Measurements from ENCODE around the gene SKOR1. TPM values are rescaled to one million over a fixed set of nuclear protein-coding genes. Genes with fewer than 3 reads are reported as not detected.

Gene SKOR1
- total and polyA plus RNA-seq, 2 of the 4 experiments (the other 2 are of a cell fraction) = 0.03 TPM; not detected in 1

DNA sequence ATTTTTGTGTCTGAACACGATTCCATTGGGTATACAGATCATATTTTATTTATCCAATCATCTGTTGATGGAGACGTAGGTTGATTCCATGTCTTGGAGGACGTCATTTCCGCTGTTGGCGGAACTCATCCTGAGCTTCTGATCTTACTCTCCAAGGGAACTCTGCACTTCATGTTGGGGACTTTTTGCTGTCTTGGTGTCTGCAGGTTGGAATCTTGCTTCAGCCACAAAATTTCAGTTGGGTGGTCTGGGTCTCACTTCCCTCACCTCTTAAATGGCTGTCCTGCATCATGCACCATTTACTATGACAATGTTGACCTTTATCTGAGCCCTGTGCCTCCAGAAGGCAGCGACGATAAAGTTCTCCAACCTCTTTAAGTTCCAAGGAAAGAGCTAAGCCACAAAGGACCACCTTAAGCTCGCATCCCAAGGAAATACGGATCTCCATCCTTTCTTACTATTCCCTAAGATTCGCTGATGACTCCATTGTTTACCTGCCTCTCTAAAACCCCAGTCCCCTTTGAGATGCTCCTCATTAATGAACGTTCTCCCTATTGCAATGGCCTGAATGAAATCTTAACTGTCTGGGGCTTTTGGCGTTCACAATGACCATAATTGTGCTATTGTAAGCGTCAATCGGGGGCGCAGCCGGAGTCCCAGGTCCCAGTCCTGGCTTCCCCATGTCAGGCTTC, 37.6 kb downstream of the SKOR1 start:
- intact Hi-C loops (cut with micrococcal nuclease) = loop anchor here (1.0 to 2.0 kb wide), 4 partner anchors 191 to 348 kb away; partner anchors contain the start of gene PIAS1
- Histone ChIP-seq H3K18ac (ENCODE audit: low read depth, low read length) (no peak overlapping the region), H2BK5ac (ENCODE audit: low read depth, low read length, poor library complexity, severe bottlenecking) (no peak overlapping the region), H3K4me3 (ENCODE audit: insufficient read depth, low read depth, low read length) (peak overlapping the region; percentile 13; the same call in 1 of the 2 replicates), H3K9me1 (ENCODE audit: insufficient read depth, low read length) (no peaks in the 10 kb centered on the region; the same call in 1 of the 2 replicates), H2BK120ac (ENCODE audit: low read depth, low read length) (peak overlapping the region; percentile 14; the same call in 1 of the 2 replicates), H3K9me3 (ENCODE audit: control insufficient read depth, insufficient read depth, low read length) (no peaks in the 10 kb centered on the region), H4K20me1 (ENCODE audit: insufficient read depth, low read length) (no peaks in the 10 kb centered on the region), H3K23ac (ENCODE audit: low read depth, low read length) (no peak overlapping the region), H2BK20ac (ENCODE audit: low read depth, low read length) (no peak overlapping the region), H2AFZ (replicated peaks; ENCODE audit: low read length, poor library complexity) (peak overlapping the region; percentile 93), H3K4me2 (ENCODE audit: low read depth, low read length) (peak overlapping the region; percentile 60), H2AK9ac (replicated peaks; ENCODE audit: low read depth, low read length, poor library complexity) (no peak overlapping the region), H3K79me1 (ENCODE audit: low read depth in 1 of 2, low read length in 2 of 2) (no peaks in the 10 kb centered on the region), H3K27me3 (ENCODE audit: control insufficient read depth, insufficient read depth, low read length) (peaks cover 4% of the 10 kb centered on the region; the same call in 1 of the 2 replicates), H3K36me3 (ENCODE audit: control insufficient read depth, insufficient read depth, low read length) (no peaks in the 10 kb centered on the region), H3K27ac (ENCODE audit: insufficient read depth, low read length) (no peak overlapping the region), H3K4me1 (ENCODE audit: control insufficient read depth, insufficient read depth, low read length) (peaks cover 4% of the 10 kb centered on the region; the same call in 1 of the 2 replicates), H3K4ac (ENCODE audit: low read depth, low read length) (no peak overlapping the region), H4K91ac (ENCODE audit: insufficient read depth, low read depth, low read length) (no peak overlapping the region), H3K14ac (replicated peaks; ENCODE audit: low read depth, low read length) (0 out of 2 replicates have a peak overlapping the region, but pooled peaks have one; percentile 26), H2BK15ac (ENCODE audit: low read depth, low read length) (no peak overlapping the region), H4K5ac (ENCODE audit: low read depth, low read length) (no peak overlapping the region), H4K8ac (ENCODE audit: low read depth in 2 of 2, low read length in 2 of 2) (no peak overlapping the region), H3K56ac (ENCODE audit: extremely low read depth, insufficient read depth, low read length) (no peak overlapping the region), H2AK5ac (ENCODE audit: low read depth, low read length) (no peak overlapping the region; the same call in 1 of the 2 replicates), H3K9ac (ENCODE audit: low read depth, low read length) (no peak overlapping the region)
- no peak for DNase-seq
- peak; percentile 4 for ATAC-seq (ENCODE audit: low read depth)
- WGBS, 2 experiments (ENCODE audit: extremely low coverage in 2 of 2, insufficient read length in 1 of 2) = 73% methylated on average over 7 of the region's 16 CpGs; no CpG with 5 or more reads in 1 of the 2 experiments
- ChIA-PET CTCF (interaction anchor here (0.9 to 1.9 kb wide), 5 partner anchors 14 to 294 kb away, joined by 3 to 4 read pairs (median 3); no protein-coding TSS in a partner anchor), POLR2A (ENCODE audit: unreplicated experiment) (no interaction called here)
- TF ChIP-seq, protein P1, sequence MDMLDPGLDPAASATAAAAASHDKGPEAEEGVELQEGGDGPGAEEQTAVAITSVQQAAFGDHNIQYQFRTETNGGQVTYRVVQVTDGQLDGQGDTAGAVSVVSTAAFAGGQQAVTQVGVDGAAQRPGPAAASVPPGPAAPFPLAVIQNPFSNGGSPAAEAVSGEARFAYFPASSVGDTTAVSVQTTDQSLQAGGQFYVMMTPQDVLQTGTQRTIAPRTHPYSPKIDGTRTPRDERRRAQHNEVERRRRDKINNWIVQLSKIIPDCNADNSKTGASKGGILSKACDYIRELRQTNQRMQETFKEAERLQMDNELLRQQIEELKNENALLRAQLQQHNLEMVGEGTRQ (IDR thresholded peaks at IDR 0.05; ENCODE audit: low read depth, low read length) = no peak
- TF ChIP-seq POLR2A (IDR thresholded peaks at IDR 0.05; ENCODE audit: low read depth, low read length) (no peak; the same call in 1 of the 2 replicates), CHD1 (IDR thresholded peaks at IDR 0.05; ENCODE audit: low read depth, low read length) (no peak)
- in situ Hi-C loops (cut with MboI; ENCODE audit: low sequenced_read_pairs) = loop anchor here (10.0 kb wide), 1 partner anchor 292 kb away; no protein-coding TSS in a partner anchor
- dilution Hi-C loops (cut with HindIII; ENCODE audit: low sequenced_read_pairs, unreplicated experiment) = no loop called here
- BruUV-seq (replicated peaks) = no TSS peak
